Right atrium auricular region (tissue), 2 donors: ENCODE results near the gene FOXE1. TPM values are rescaled to one million over a fixed set of nuclear protein-coding genes. Genes with fewer than 3 reads are reported as not detected.

Experiments used
- DNase-seq: peaks from one replicate; pipeline ENCODE4 v3.0.0-alpha.2; 2019; ENCODE audit warnings: low spot score
- H3K27ac ChIP-seq, 2 donors: fragments of 200-600 bp; sonication (generic); 1 replicate in 1 of 2; 2 replicates in 1 of 2; pipeline ENCODE4 v1.5.1; 2016 to 2019
- H3K27me3 ChIP-seq, 2 donors: fragments of 200-600 bp; sonication (generic); one replicate each; pipeline versions ENCODE4 v1.5.1 to v1.6.0; 2017 to 2019
- H3K36me3 ChIP-seq: fragments of 200-600 bp; sonication (generic); one replicate; pipeline ENCODE4 v1.5.1; 2016
- H3K4me1 ChIP-seq, 2 donors: fragments of 200-600 bp; sonication (generic); one replicate each; pipeline versions ENCODE4 v1.5.1 to v1.6.0; 2017 to 2019
- H3K4me3 ChIP-seq, 2 donors: fragments of 200-600 bp; sonication (generic); 1 replicate in 1 of 2; 2 replicates in 1 of 2; pipeline ENCODE4 v1.5.1; 2017 to 2019; ENCODE audit warnings: mild to moderate bottlenecking in 1 of 2, moderate library complexity in 1 of 2
- H3K9me3 ChIP-seq, 2 donors: fragments of 200-600 bp; sonication (generic); one replicate each; pipeline ENCODE4 v1.5.1; 2019
- total RNA-seq, 2 donors: library from RNA; depleted of rRNA; stranded (reverse); fragments of >200 nt; gene quantifications; one replicate each; pipeline ENCODE4 v1.1.0, GENCODE V29; 2016
- TF ChIP-seq, protein P1 (sequence below), 2 donors: fragments of 200-600 bp; sonication (generic); IDR thresholded peaks; one replicate each; pipeline ENCODE4 v1.5.1; 2019; ENCODE audit warnings: antibody characterized with exemption in 2 of 2

The FOXE1 gene
- total RNA-seq = not detected

DNA sequence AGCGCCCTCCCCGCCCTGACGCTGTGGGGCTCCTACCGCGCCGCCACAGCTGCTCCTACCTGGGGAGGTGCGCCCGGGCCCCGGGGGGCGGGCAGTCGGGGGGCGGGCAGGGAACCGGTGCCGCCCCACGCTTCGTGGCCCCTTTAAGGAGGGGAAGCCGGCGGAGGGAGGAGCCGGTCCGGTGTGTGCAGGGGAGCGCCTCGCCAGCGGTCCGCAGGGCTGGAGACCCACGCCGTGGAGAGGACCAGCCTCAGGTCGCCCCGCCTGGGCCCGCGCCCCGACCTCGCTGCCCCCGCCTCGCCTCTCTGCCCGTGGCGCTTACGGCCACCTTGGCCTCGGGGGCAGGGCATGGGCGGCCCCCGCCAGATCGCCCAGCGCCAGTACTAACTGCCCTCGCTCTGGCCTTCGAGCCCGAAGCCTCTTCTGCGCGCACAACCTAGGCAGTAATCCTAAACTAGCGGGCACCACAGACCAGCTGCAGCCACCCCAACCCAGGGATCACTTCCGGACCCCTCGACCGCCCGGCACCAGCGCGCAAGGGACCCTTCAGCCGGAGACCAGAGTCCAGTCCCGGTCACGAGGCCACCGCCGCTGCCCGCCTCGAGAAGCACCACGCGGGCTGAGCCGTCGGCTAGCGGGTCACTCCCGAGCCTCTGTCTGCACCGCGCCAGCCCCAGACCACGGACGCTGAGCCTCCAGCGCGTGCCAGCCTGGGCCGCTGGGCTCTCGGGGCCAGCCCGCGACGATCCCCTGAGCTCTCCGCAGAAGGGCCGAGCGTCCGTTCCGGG, at the start of gene FOXE1:
FOXE1 (plus strand) TSS at position 171 of the 788 bp plus-strand sequence. CDS start 689 bp downstream, outside the sequence.
- TF ChIP-seq, protein P1, sequence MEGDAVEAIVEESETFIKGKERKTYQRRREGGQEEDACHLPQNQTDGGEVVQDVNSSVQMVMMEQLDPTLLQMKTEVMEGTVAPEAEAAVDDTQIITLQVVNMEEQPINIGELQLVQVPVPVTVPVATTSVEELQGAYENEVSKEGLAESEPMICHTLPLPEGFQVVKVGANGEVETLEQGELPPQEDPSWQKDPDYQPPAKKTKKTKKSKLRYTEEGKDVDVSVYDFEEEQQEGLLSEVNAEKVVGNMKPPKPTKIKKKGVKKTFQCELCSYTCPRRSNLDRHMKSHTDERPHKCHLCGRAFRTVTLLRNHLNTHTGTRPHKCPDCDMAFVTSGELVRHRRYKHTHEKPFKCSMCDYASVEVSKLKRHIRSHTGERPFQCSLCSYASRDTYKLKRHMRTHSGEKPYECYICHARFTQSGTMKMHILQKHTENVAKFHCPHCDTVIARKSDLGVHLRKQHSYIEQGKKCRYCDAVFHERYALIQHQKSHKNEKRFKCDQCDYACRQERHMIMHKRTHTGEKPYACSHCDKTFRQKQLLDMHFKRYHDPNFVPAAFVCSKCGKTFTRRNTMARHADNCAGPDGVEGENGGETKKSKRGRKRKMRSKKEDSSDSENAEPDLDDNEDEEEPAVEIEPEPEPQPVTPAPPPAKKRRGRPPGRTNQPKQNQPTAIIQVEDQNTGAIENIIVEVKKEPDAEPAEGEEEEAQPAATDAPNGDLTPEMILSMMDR (IDR thresholded peaks at IDR 0.05) = no peak
- H3K27me3 ChIP-seq = peaks cover 42 to 71% of the 10 kb centered on the region in 2 donors
- no peak within 1 kb of the TSS for H3K27ac ChIP-seq
- peaks cover 0 to 39% of the 10 kb centered on the region in 2 donors for H3K4me1 ChIP-seq
- peak within 1 kb of the TSS in 1 of 2 donors; percentile 44 for H3K4me3 ChIP-seq
- no peaks in the 10 kb centered on the region for H3K36me3 ChIP-seq
- no peak for DNase-seq
- no peaks in the 10 kb centered on the region for H3K9me3 ChIP-seq

DNA sequence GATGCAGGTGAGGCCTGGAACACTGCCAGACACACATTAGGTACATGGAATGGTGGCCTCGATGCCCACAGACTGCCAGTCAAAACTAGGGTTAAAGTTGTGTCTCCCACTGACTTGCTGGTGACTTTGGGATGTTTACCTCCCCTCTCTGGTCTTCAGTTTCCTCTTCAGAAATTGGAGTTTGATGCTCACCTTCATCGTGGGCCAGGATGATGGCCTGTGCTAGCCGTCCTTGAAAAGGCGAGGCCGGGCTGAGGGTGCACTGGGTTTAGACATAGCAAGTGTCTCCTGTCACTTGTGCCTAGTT, 49.0 kb upstream of the FOXE1 start:
- Histone ChIP-seq H3K9me3 (no peaks in the 10 kb centered on the region), H3K27ac (no peak overlapping the region), H3K36me3 (no peaks in the 10 kb centered on the region), H3K27me3 (peaks cover 0 to 5% of the 10 kb centered on the region in 2 donors), H3K4me3 (peak overlapping the region in 1 of 2 donors; percentile 41), H3K4me1 (peaks cover 0 to 8% of the 10 kb centered on the region in 2 donors)
- TF ChIP-seq, protein P1 (IDR thresholded peaks at IDR 0.05) = no peak
- DNase-seq = peak; percentile 49

DNA sequence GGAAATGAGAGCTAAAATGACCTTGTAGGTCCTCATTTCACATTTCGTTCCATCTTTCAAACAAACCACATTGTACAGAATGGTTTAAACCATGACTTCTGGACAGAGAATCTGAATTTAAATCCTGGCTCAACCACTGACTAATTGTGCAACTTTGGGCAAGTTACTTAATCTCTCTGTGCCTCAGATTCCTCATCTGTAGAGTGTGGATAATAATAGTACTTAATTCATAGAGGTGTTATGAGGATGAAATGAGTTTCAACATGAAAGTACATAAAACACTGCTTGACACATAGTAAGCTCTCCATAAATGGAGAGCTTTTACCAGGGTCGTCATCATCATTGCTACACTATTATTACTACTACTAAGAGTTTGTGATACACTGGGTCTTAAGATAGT, 46.3 kb upstream of the FOXE1 start:
- TF ChIP-seq, protein P1 (IDR thresholded peaks at IDR 0.05) = no peak
- no peak for DNase-seq
- peaks cover 0 to 5% of the 10 kb centered on the region in 2 donors for H3K27me3 ChIP-seq

DNA sequence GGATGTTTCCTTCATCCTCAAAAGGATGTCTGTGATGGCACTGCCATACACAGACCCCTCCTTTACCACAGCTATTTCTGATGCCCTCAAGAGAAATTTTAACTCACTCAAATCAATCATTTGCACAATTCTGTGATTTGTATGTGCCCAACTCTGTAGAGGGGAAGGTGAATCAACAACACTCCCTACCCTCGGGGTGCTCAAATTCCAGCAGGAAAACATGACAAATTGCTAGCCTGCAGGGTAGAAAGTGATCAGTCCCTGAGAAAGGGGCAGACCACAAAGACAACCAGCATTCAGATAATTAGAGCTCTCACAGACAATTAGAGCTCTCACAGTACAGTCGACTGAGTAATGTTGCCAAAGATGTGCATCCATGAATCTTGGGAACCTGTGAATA, 45.3 kb upstream of the FOXE1 start:
- Histone ChIP-seq H3K4me3 (no peak overlapping the region), H3K9me3 (no peaks in the 10 kb centered on the region), H3K4me1 (peaks cover 0 to 8% of the 10 kb centered on the region in 2 donors), H3K27me3 (peaks cover 0 to 3% of the 10 kb centered on the region in 2 donors), H3K27ac (no peak overlapping the region), H3K36me3 (no peaks in the 10 kb centered on the region)
- TF ChIP-seq, protein P1 (IDR thresholded peaks at IDR 0.05) = no peak
- no peak for DNase-seq

More for the DNA sequence above, 46.3 kb upstream of the FOXE1 start:
- Histone ChIP-seq H3K9me3 (no peaks in the 10 kb centered on the region), H3K4me1 (peaks cover 0 to 8% of the 10 kb centered on the region in 2 donors), H3K27ac (no peak overlapping the region), H3K36me3 (no peaks in the 10 kb centered on the region), H3K4me3 (no peak overlapping the region)

DNA sequence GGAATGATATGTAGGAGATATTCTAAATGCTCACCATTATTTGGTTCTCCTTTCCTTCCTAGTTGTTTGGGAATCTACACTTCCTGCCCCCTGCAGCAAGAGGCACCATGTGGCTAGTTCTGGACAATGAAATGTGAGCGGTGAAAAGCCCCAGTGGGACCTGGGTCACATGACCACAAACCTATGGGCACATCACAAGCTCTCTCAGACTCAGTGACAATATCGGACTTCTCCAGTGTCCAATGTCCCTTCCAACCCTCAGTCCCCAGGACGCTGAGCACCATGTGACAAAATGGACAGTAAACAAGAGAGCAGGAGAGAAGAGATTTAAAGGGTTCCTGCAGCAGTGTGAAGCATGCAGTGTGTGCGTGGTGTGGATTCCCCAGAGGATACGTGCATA, 44.6 kb upstream of the FOXE1 start:
- Histone ChIP-seq H3K9me3 (no peaks in the 10 kb centered on the region), H3K4me1 (peaks cover 0 to 5% of the 10 kb centered on the region in 2 donors), H3K27me3 (no peaks in the 10 kb centered on the region), H3K36me3 (no peaks in the 10 kb centered on the region), H3K27ac (no peak overlapping the region), H3K4me3 (no peak overlapping the region)
- TF ChIP-seq, protein P1 (IDR thresholded peaks at IDR 0.05) = no peak
- DNase-seq = no peak
